Type B pancreatic cell (in vitro differentiated cells): ENCODE data around the gene EIF2AK3. TPM values are rescaled to one million over a fixed set of nuclear protein-coding genes. Genes with fewer than 3 reads are reported as not detected.

Experiments
- DNase-seq: peaks from one replicate; pipeline ENCODE4 v3.0.0; 2021; ENCODE audit warnings: mixed read lengths; ENCODE audit not compliant: unreplicated experiment; ENCODE audit errors: extremely low spot score
- H3K27ac Mint-ChIP-seq: 2 replicates; pipeline ENCODE4 v1.8.0; 2021; ENCODE audit warnings: mild to moderate bottlenecking, mixed read lengths
- H3K27me3 Mint-ChIP-seq: 2 replicates; pipeline ENCODE4 v1.8.0; 2021; ENCODE audit warnings: mixed read lengths
- H3K36me3 Mint-ChIP-seq: 2 replicates; pipeline ENCODE4 v1.8.0; 2021; ENCODE audit warnings: mixed read lengths
- H3K4me1 Mint-ChIP-seq: one replicate; pipeline ENCODE4 v1.8.0; 2021; ENCODE audit warnings: mixed read lengths; ENCODE audit not compliant: unreplicated experiment
- H3K4me3 Mint-ChIP-seq: 2 replicates; pipeline ENCODE4 v1.8.0; 2021; ENCODE audit warnings: mild to moderate bottlenecking, mixed read lengths
- H3K9me3 Mint-ChIP-seq: 2 replicates; pipeline ENCODE4 v1.8.0; 2021; ENCODE audit warnings: mixed read lengths
- total RNA-seq: library from RNA; stranded (reverse); gene quantifications from 2 replicates; pipeline ENCODE4 v1.2.1, GENCODE V29; 2021; ENCODE audit warnings: low replicate concordance
- TF ChIP-seq, protein P1 (sequence below): fragments of 200-600 bp; sonication (generic); conservative IDR thresholded peaks from 2 replicates; pipeline ENCODE4 v1.5.0; 2021; ENCODE audit warnings: antibody characterized with exemption, mild to moderate bottlenecking

EIF2AK3 gene
- total RNA-seq, 1 donor from 2014 or later: 22.9 TPM

DNA sequence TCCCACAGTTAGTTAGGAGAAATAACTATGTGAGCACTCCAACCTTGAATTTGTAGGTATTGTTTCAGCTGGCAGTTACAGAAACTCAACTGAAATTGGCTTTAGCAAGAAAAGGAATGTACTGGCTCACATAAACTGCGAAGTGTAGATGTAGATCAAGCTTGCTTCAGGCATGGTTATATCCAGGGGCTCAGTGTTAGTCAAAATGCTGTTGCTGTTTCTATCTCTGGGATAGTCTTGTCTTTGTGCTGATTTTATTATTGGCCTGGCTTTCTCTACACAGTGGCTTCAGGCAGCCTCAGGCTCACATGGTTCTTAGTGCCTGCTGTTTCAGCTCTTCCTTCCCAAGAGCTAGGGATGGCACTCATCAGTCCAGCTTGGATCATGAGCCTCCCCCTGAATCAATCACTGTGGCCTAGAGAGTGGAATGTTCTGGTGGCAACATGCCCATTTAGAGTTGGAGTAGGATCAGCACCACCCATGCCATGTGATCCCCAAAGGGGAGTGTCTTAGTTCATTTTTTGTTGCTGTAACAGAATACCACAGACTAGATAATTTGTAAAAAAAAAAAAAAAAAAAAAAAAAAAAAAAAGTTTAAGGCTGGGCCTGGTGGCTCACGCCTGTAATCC lies 105.7 kb downstream of the EIF2AK3 start:
- Mint-ChIP-seq H3K4me3 (no peak overlapping the region), H3K36me3 (no peaks in the 10 kb centered on the region), H3K9me3 (peaks cover 4% of the 10 kb centered on the region), H3K27ac (no peak overlapping the region), H3K27me3 (peaks cover 5% of the 10 kb centered on the region), H3K4me1 (no peaks in the 10 kb centered on the region)
- DNase-seq: no peak
- TF ChIP-seq, protein P1, sequence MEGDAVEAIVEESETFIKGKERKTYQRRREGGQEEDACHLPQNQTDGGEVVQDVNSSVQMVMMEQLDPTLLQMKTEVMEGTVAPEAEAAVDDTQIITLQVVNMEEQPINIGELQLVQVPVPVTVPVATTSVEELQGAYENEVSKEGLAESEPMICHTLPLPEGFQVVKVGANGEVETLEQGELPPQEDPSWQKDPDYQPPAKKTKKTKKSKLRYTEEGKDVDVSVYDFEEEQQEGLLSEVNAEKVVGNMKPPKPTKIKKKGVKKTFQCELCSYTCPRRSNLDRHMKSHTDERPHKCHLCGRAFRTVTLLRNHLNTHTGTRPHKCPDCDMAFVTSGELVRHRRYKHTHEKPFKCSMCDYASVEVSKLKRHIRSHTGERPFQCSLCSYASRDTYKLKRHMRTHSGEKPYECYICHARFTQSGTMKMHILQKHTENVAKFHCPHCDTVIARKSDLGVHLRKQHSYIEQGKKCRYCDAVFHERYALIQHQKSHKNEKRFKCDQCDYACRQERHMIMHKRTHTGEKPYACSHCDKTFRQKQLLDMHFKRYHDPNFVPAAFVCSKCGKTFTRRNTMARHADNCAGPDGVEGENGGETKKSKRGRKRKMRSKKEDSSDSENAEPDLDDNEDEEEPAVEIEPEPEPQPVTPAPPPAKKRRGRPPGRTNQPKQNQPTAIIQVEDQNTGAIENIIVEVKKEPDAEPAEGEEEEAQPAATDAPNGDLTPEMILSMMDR: no peak

DNA sequence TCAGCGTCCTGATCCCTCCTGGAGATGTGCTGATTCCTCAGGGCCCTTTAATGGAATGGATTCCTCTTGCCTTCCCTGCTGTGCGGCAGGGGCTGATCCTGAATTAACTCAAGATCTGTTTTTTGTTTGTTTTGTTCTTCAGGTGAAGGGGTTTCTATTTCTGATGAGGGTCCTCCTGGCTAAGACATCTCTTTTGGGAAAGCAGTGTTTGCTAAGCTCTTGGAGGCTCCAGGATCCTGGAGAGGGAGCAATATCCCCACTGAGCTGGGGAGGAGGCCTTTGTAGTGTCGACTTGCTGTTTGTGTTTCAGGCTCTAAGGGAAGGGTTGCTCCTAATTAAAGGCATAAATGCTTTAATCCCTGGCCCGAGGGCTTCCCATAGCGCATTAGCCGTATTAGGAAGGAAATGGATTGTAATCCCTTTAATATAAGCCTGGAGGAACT lies 109.5 kb downstream of the EIF2AK3 start:
- no peak overlapping the region for H3K27ac Mint-ChIP-seq
- H3K36me3 Mint-ChIP-seq: no peaks in the 10 kb centered on the region
- TF ChIP-seq, protein P1: no peak
- peaks cover 6% of the 10 kb centered on the region for H3K27me3 Mint-ChIP-seq
- no peak overlapping the region for H3K4me3 Mint-ChIP-seq
- H3K4me1 Mint-ChIP-seq: no peaks in the 10 kb centered on the region
- peaks cover 4% of the 10 kb centered on the region for H3K9me3 Mint-ChIP-seq
- no peak for DNase-seq

Other genes starting within 250 kb of the EIF2AK3 start
- 1.1 and 2.2 TPM in 2 replicates for gene FOXI3, start 174.8 kb downstream of the EIF2AK3 start, total RNA-seq
- 27.3 and 27.6 TPM in 2 replicates for gene RPIA, start 64.2 kb upstream of the EIF2AK3 start, total RNA-seq